Measurements from ENCODE around the gene NFATC1.

DNA sequence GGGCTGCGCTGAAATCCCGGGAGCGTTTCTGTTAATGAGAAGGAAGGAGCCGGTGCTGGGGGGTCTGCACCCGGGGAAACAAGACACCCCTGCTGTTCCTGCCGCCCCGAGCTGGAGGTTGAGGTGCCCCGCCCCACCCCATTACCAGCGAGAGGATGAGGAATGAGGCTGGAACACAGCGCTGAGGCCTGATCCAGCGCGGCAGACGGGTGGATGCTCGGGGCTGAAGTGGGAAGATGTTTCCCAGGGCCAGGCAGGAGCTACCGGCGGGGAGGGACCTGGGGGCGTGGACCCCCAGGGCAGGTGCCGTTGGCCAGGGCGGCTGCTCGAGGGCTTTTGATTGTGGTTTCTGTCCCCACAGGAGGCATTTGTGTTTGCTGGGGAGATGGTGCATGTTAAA lies 149.5 kb downstream of the NFATC1 start:
- no peak for TF ChIP-seq SIN3A (IDR thresholded peaks at IDR 0.05; ENCODE audit: borderline replicate concordance, low read depth, low read length)
- TF ChIP-seq RAD21 (IDR thresholded peaks at IDR 0.05; ENCODE audit: low read length) = no peak
- TF ChIP-seq CTCF (IDR thresholded peaks at IDR 0.05) = no peak
- TF ChIP-seq POLR2AphosphoS5 (IDR thresholded peaks at IDR 0.05; ENCODE audit: low read depth, low read length) = no peak
- no peak for TF ChIP-seq YY1 (IDR thresholded peaks at IDR 0.05; ENCODE audit: low read depth)
- no peak for TF ChIP-seq ELF1 (IDR thresholded peaks at IDR 0.05)
